Measurements from ENCODE around the gene OR6P1.
A peak's percentile ranks its signal among the peaks of the same experiment; 100 is the strongest.

OR6P1 gene

DNA sequence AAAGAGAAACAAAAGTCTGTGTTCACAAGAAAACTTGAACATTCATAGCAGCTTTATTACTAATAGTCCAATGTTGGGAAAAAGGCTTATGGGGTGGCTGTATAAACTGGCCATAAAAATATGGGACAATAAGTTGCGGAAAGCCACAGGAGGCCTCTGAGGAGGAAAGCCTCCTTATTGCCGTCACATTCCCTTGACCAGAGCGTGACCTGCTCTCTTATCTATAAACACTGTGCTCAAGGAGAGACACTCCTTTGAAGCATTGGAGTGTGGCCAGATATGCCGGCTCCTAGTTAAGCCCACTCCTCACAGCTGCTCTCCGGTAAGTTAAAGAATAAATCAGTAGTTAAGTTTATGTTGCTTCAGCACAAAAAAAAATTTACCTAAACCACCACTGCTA, 35.9 kb downstream of the OR6P1 start:
- Histone ChIP-seq H3K4me3 (ENCODE audit: low read depth, low read length) (no peak overlapping the region), H3K27me3 (no peaks in the 10 kb centered on the region), H3K9me3 (no peaks in the 10 kb centered on the region), H3K4me1 (no peaks in the 10 kb centered on the region), H3K36me3 (no peaks in the 10 kb centered on the region)
- DNase-seq, result no peak
- TF ChIP-seq, protein P1, sequence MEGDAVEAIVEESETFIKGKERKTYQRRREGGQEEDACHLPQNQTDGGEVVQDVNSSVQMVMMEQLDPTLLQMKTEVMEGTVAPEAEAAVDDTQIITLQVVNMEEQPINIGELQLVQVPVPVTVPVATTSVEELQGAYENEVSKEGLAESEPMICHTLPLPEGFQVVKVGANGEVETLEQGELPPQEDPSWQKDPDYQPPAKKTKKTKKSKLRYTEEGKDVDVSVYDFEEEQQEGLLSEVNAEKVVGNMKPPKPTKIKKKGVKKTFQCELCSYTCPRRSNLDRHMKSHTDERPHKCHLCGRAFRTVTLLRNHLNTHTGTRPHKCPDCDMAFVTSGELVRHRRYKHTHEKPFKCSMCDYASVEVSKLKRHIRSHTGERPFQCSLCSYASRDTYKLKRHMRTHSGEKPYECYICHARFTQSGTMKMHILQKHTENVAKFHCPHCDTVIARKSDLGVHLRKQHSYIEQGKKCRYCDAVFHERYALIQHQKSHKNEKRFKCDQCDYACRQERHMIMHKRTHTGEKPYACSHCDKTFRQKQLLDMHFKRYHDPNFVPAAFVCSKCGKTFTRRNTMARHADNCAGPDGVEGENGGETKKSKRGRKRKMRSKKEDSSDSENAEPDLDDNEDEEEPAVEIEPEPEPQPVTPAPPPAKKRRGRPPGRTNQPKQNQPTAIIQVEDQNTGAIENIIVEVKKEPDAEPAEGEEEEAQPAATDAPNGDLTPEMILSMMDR (IDR thresholded peaks at IDR 0.05; ENCODE audit: low read depth, low read length), result no peak

DNA sequence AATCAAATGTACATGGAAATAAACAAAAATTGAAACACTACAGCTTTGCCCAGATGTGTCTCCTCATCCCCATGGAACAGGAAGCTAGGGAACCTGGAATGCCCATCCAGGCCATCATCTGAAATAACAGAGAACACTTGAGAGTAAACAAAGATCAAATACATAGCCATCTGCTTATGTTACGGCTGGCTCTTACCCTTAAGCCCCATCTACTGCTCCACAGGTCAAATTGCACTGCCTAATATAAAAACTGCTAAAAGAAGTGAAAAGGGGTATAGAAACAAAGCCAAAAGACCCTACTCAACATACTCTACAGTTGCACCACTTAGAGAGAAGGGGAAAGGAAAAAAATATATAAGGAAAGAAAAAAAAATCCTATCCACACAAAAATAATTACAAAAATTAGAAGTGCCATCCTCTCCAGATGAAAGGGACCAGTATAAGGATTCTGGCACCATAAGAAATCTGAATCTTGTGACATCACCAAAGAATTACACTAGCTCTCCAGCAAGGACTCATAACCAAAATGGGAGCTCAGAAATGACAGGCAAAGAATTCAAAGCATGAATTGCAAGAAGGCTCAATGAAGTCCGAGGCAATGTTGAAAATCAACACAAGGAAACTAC, 43.1 kb downstream of the OR6P1 start:
- no peaks in the 10 kb centered on the region for H3K36me3 ChIP-seq
- no peak for DNase-seq
- no peaks in the 10 kb centered on the region for H3K27me3 ChIP-seq
- H3K4me3 ChIP-seq (ENCODE audit: low read depth, low read length), result no peak overlapping the region
- no peaks in the 10 kb centered on the region for H3K9me3 ChIP-seq
- TF ChIP-seq, protein P1 (IDR thresholded peaks at IDR 0.05; ENCODE audit: low read depth, low read length), result peak; percentile 42
- no peaks in the 10 kb centered on the region for H3K4me1 ChIP-seq

DNA sequence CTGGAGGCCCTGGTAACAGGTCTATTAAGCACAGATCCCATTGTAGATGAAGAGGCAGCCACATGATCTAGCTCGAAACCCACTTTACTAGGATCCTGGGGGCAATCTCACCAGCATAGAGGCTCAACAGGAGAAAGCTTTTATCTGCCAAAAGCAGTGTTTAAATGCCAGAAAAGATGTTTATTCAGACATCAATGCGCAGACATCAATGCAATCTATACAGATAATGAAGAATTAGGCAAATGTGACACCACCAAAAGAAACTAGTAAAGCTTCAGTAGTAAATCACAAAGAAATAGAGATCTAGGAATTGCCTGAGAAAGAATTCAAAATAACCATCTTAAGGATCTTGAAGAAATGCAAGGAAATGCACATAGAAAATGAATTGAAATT, 48.7 kb downstream of the OR6P1 start:
- TF ChIP-seq, protein P1 (IDR thresholded peaks at IDR 0.05; ENCODE audit: low read depth, low read length), result no peak
- Histone ChIP-seq H3K4me1 (no peaks in the 10 kb centered on the region), H3K27me3 (no peaks in the 10 kb centered on the region), H3K36me3 (no peaks in the 10 kb centered on the region), H3K4me3 (ENCODE audit: low read depth, low read length) (no peak overlapping the region), H3K9me3 (no peaks in the 10 kb centered on the region)
- DNase-seq, result no peak

DNA sequence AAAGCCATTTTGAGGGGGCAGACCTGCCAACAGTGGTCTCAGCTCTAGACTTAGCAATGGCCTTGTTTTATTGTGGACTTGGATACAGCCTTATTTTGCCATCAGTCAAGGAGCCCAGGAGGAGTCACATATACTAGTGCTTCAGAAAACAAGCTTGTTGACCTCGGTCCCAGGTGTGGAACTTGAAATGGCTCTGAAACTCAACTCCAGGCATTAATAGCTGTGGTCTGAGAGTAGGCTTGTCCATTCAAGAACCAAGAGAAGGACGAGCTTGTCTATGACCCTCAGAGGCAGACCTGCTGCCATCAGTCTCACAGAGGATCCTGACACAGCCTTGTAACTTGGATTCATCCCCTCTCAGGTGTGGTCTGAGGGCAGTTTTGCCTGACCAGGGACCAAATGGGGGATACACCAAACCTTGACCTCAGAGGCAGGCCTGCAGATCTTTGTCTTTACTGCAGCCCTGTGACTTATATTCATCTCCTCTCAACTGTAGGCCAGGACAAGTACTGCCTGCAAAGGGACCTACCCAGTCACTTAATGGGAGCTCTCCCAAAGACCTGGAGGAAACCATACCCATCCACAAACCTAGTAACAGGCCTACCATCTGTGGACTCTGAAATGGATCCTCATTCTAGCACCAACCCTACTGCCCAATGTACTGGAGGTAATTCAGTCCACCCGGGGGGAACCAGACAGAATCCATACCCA, 49.3 kb downstream of the OR6P1 start:
- TF ChIP-seq, protein P1 (IDR thresholded peaks at IDR 0.05; ENCODE audit: low read depth, low read length), result no peak

DNA sequence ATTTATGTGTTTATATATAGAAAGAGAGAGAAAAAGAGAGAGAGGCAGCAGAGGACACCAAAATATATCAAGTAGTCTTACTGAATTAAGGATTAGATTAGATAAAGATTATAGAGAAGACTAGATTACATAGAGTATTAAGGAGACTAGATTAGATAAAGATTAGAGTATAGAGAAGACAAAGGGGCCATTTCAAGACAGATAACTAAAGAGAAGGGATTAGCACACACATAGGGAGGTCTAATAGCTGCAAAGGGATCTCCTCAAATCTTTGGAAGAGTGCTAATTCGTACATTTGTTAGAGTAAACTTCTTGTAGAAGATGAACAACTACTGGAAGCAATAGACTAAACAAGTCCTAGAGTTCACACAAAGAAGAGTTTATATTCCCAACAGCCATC, 50.4 kb downstream of the OR6P1 start:
- no peaks in the 10 kb centered on the region for H3K27me3 ChIP-seq
- TF ChIP-seq, protein P1 (IDR thresholded peaks at IDR 0.05; ENCODE audit: low read depth, low read length), result no peak
- H3K36me3 ChIP-seq, result no peaks in the 10 kb centered on the region
- DNase-seq, result no peak
- no peaks in the 10 kb centered on the region for H3K9me3 ChIP-seq
- no peak overlapping the region for H3K4me3 ChIP-seq (ENCODE audit: low read depth, low read length)
- no peaks in the 10 kb centered on the region for H3K4me1 ChIP-seq

More for the DNA sequence above, 49.3 kb downstream of the OR6P1 start:
- Histone ChIP-seq H3K27me3 (no peaks in the 10 kb centered on the region), H3K36me3 (no peaks in the 10 kb centered on the region), H3K4me3 (ENCODE audit: low read depth, low read length) (no peak overlapping the region), H3K9me3 (no peaks in the 10 kb centered on the region), H3K4me1 (no peaks in the 10 kb centered on the region)
- no peak for DNase-seq

DNA sequence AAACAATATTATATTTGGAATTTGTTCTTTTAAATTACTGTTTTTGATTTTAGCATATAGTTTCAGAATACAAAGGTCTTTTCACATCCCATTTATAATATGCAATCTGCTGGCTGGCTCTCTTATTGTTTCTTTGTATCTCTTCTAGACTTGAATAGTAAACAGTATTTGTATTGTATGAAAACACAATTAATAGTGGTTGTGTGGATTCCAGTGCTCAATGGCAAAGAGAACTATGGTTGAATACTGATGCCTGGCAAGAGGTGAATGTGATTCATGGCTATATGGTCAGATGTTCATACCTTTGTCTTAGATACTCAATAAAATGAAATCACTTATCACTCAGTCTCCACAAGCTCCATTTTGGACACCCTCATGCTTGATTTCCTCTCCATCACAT, 53.4 kb downstream of the OR6P1 start:
- Histone ChIP-seq H3K27me3 (no peaks in the 10 kb centered on the region), H3K9me3 (no peaks in the 10 kb centered on the region), H3K4me1 (no peaks in the 10 kb centered on the region), H3K36me3 (no peaks in the 10 kb centered on the region), H3K4me3 (ENCODE audit: low read depth, low read length) (no peak overlapping the region)
- DNase-seq, result no peak
- TF ChIP-seq, protein P1 (IDR thresholded peaks at IDR 0.05; ENCODE audit: low read depth, low read length), result no peak

Measured in BE2C (cell line).